NCI-H69 (cell line): ENCODE data around the gene FAM180A.

ENCODE experiments used
- DNase-seq: peaks from one replicate; lab custom pipeline; 2025; lab: John Stamatoyannopoulos, UW

FAM180A gene

DNA sequence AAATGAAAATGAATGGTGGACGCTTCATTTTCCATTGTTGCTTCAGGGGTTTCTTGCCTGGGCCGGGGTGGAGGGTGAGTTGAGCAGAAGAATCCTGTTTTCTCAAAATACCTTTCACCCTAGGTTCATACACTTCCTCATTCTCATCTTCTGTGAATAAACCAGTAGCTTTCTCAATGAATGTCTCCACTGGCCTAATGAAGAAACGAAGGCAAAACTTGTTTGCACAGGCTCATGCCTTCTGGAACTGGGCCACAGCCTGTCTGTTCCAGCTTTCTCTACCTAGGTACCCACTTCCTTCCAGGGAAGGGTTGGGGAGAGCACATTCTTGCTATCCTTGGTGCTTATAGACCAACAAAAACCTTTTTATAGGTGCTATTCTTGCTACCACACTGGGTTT, 65.0 kb downstream of the FAM180A start:
- DNase-seq: no peak

DNA sequence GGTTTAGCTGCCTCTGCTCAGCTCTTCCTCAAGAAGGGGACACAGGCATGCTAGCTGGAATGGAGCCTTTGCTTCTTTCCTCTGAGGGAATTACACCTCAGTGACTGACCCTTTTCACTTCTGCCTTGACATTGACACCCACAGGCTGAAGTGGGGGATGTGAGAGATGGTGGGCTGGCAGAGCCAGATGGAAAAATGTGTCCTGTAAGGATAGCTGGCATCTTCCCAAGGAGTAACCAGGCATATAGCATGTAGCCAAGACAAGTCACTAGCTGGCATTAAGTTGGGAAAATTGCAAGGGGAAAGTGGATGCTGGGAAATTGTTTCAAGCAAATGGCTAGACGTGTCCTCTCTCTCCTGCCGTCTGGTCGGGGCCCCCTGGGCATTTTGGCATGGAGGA, 66.4 kb downstream of the FAM180A start:
- DNase-seq: no peak

DNA sequence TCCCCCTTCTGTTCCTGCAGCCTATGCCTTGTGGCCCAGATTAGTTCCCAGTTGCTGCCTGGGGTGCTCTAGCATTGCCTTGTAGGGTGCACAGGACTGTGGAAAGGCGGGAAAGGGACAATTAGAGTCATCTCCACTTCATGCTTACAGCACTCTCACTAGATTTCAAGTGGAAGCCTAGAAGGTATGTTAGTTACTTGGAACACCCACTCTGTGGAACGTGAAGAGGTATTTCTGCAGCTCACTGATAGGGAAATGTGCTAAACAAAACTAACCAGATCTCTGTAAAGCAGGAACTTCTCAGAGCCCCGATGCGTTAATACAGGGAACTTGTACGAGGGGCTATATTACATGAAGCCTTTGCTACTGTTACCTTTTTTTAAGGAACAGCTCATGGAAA, 66.9 kb downstream of the FAM180A start:
- no peak for DNase-seq
